Measurements from ENCODE around the gene BMAL1. TPM values are rescaled to one million over a fixed set of nuclear protein-coding genes. Genes with fewer than 3 reads are reported as not detected.
A peak's percentile ranks its signal among the peaks of the same experiment; 100 is the strongest.

BMAL1 gene
- total and polyA plus RNA-seq, 2 donors: 12.2 to 16.4 TPM

DNA sequence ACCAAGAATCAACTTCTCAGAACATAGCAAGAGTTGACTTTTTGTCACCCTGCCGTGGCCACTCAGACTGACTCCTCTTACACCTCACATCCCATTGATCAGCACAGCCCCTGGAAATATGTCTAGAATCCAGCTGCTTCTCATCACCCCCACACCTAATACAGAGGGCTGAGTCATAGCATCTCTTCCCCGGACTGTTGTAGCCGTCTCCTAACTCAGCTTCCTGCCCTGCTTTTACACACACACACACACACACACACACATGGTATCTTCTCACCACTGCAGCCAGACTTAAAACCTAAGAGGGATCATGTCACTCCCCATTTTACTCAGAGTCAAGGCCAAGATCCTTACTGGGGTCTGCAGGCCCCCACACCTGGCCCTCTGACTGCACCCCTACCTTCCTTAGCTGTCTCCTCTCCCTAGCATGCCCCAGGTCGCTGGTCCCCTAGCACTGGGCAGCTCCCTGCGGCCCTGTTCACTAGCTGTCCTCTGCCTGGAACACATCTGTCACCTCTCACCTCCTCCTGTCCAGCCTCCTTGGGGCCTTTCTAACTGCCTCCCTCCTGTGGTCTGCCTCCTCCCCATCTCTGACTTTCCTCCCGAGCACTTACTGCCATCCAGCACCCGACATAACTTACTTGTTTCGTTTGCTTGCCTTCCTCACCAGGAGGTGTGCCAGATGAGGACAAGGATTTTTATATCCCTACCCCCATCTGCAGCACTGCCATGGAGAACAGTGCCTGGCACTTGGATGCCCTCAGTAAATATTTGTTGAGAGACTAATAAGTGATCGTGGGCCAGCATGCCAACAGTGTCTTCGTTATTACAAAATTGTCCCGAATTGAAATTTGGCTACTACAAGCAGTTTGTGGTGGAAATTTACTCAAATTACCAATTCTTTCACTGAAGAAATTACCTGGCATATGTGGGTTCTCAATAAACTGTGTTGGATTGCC lies 61.9 kb downstream of the BMAL1 start:
- 57% methylated on average over 11 of the region's 11 CpGs for WGBS
- DNase-seq (ENCODE audit: extremely low spot score): no peak
- Histone ChIP-seq H3K27ac (ENCODE audit: low read depth) (no peak overlapping the region), H3K4me1 (ENCODE audit: insufficient read depth) (peaks cover 2% of the 10 kb centered on the region), H3K36me3 (ENCODE audit: insufficient read depth) (no peaks in the 10 kb centered on the region), H3K4me3 (ENCODE audit: low read depth, low read length) (no peak overlapping the region)

DNA sequence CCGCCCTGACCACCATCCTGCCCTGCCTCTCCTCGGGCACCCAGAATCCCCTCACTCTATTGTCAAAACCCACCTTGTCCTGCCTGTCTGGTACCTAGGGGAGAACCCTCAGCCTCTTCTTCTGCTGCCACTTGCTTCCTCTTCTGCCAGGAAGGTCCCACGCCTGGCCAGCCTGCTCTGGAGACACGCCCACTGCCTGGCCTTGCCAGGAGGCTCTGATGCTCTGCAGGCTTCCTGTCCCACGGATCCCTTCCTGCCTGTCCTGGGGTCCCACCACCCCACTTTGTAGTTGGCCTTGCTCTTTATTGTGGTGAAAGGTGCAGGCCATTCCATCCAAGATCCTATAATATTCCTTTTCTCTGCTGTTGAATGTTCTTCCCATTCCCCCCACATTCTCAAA lies 63.4 kb downstream of the BMAL1 start:
- no peak for DNase-seq (ENCODE audit: extremely low spot score)
- Histone ChIP-seq H3K4me3 (ENCODE audit: low read depth, low read length) (no peak overlapping the region), H3K27ac (ENCODE audit: low read depth) (no peak overlapping the region), H3K4me1 (ENCODE audit: insufficient read depth) (no peaks in the 10 kb centered on the region), H3K36me3 (ENCODE audit: insufficient read depth) (no peaks in the 10 kb centered on the region)
- WGBS: 77% methylated on average over 5 of the region's 5 CpGs

DNA sequence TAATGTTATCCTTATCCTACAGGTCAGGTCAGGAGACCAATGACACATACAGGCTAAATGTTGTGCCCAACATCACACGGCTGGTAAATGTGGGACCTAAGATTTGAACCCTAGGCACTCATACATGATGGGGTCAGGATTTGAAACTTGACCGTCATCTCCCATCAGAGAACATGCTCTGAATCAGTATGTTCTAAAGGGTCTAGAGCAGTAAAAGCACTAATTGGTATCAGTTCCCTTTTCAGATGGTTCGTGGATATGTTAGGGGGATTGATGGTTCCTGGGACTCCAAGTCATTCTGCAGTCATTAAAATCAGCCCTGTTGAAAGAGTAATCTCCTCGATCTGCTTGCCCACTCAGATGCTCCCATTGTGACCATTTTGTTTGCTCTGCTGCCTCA lies 65.5 kb downstream of the BMAL1 start:
- Histone ChIP-seq H3K27ac (ENCODE audit: low read depth) (no peak overlapping the region), H3K36me3 (ENCODE audit: insufficient read depth) (no peaks in the 10 kb centered on the region), H3K4me3 (ENCODE audit: low read depth, low read length) (no peak overlapping the region), H3K4me1 (ENCODE audit: insufficient read depth) (no peaks in the 10 kb centered on the region)
- 89% methylated on average over 4 of the region's 4 CpGs for WGBS
- no peak for DNase-seq (ENCODE audit: extremely low spot score)

DNA sequence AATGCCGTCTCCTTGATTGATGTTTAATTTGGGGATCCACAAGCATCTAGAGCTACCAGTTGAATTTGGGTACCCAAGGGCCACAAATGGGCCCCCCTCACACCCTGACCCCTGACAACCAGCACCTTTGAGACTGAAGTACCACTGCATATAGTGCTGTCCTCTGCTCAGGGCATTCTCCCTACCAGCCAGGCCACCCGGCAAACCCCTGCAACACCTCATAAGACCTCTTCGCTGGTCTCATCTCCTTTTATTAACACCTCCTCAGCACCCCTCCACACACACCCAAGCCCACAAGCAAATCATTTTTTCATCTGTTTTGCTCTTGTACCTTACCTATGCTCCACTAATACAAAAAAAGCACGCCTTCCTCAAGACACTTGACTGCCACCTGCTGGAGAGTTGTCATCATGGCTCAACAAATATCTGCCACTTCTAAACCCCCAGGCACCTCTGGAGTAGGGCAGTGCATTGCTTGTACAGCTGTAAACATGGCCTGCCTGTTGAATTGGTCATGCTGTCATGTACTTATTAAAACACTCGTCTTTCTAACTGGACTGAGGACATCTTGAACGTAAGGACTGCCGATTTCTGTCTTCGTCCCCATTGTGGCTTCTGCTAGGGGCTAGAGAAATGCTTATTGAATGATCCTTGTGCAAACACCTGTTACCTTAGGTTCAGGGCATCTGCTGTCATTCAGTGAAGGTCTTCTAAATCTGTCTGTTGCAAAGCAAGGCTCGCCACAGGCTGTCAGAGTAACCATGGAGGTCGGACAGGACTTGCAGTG lies 66.5 kb downstream of the BMAL1 start:
- Histone ChIP-seq H3K36me3 (ENCODE audit: insufficient read depth) (no peaks in the 10 kb centered on the region), H3K27ac (ENCODE audit: low read depth) (no peak overlapping the region), H3K4me3 (ENCODE audit: low read depth, low read length) (no peak overlapping the region), H3K4me1 (ENCODE audit: insufficient read depth) (no peaks in the 10 kb centered on the region)
- peak; percentile 33 for DNase-seq (ENCODE audit: extremely low spot score)
- WGBS: 71% methylated on average over 10 of the region's 10 CpGs

DNA sequence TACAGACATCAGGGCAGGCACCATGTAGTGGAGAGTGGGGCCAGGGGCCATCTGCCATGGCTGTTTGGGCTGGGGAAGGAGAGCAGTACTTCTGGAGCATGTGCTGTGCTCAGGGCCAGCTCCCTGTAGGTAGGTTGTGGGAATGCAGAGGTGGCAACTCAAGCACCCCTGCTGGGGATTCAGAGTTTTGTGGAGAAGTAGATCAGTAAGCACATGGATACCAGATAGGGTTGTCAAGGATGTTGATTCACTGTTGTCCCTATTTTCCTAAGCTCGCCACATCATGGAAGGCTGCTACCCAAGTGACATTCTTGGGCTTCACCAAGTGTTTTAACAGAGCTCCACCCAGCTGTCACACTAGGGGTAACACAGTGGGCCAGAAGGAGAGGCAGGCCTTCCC lies 67.2 kb downstream of the BMAL1 start:
- H3K4me3 ChIP-seq (ENCODE audit: low read depth, low read length): no peak overlapping the region
- H3K4me1 ChIP-seq (ENCODE audit: insufficient read depth): no peaks in the 10 kb centered on the region
- H3K27ac ChIP-seq (ENCODE audit: low read depth): no peak overlapping the region
- no peaks in the 10 kb centered on the region for H3K36me3 ChIP-seq (ENCODE audit: insufficient read depth)
- no peak for DNase-seq (ENCODE audit: extremely low spot score)
- 98% methylated on average over 1 of the region's 1 CpG for WGBS

DNA sequence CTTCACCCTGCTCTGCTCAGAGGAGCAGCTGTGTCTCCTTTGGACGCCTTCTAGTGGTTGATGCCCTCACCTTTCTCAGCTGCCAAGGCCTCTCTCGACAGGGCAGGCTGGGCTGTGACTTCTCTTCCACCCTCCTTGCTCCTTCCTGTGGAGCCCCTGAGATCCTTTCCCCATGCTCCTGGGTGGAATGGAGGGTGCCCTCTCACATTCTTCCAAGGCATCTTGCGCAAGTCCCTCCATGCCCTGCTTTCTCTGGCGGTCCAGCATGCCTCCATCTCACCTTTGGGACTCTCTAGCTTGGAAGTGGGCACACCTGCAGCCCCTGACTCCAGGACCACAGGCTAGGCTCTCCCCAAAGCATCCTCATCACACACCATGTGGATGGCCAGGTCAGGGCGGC lies 68.9 kb downstream of the BMAL1 start:
- Histone ChIP-seq H3K4me3 (ENCODE audit: low read depth, low read length) (no peak overlapping the region), H3K4me1 (ENCODE audit: insufficient read depth) (no peaks in the 10 kb centered on the region), H3K36me3 (ENCODE audit: insufficient read depth) (no peaks in the 10 kb centered on the region), H3K27ac (ENCODE audit: low read depth) (no peak overlapping the region)
- 91% methylated on average over 5 of the region's 5 CpGs for WGBS
- no peak for DNase-seq (ENCODE audit: extremely low spot score)

DNA sequence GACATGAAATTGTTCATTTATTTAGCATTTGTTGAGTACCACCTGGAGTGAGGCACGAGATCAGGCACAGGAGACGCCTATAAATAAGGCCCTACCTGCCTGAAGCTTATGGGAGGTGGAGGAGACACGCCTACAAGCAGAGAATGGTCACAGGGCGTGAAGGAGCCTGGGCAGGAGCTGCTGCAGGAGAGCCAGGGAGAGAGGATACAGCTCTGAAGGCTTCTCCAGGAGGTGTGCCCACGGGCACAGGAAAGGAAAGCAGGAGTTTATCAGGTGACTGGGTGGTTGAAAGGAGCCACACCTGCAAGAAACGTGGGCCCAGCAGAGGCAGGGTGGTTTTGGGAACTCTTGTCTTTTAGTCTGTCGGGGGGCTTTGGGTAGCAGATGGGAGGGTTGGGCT lies 70.3 kb downstream of the BMAL1 start:
- no peak for DNase-seq (ENCODE audit: extremely low spot score)
- Histone ChIP-seq H3K4me1 (ENCODE audit: insufficient read depth) (no peaks in the 10 kb centered on the region), H3K4me3 (ENCODE audit: low read depth, low read length) (no peak overlapping the region), H3K27ac (ENCODE audit: low read depth) (no peak overlapping the region), H3K36me3 (ENCODE audit: insufficient read depth) (no peaks in the 10 kb centered on the region)
- WGBS: 84% methylated on average over 7 of the region's 7 CpGs

DNA sequence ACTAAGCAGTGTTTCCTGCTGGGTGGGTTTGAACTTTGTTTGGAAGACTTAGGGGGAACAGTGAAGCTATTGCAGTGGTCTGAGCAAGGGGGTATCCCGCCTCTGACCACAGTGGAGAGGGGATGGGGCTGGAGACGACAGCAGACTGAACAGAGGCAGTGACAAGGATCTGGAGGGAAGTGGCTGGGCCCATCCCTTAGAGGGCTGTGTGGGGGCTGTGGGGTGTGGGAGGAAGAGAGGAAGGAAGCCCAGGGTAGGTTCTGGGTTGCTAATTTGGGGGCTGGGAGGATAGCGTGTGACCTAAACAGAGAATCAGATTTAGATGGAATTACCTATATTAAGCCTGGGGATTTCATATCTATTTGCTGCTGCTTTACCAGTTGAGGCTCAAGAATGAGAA lies 70.7 kb downstream of the BMAL1 start:
- Histone ChIP-seq H3K4me3 (ENCODE audit: low read depth, low read length) (no peak overlapping the region), H3K27ac (ENCODE audit: low read depth) (no peak overlapping the region), H3K4me1 (ENCODE audit: insufficient read depth) (no peaks in the 10 kb centered on the region), H3K36me3 (ENCODE audit: insufficient read depth) (no peaks in the 10 kb centered on the region)
- DNase-seq (ENCODE audit: extremely low spot score): no peak
- WGBS: 75% methylated on average over 3 of the region's 3 CpGs

DNA sequence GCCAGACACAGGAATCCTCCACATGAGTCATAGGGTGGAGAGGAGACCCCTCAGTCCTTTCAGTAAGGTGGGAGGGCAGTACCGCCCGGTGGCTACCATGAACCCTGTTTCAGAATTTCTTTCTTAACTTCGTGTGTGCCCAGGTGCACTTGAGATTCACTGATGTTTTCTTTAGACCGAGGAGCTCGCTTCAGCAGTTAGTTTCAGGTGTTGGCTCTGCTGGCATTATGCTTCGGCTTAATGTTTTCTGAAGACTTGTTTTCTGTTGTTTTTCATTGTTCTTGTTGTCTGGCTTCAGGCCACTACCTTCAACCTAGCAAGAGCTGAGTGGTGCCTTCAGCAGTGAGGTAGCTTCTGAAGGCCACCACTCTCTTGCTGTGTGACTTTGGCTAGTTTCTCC lies 71.5 kb downstream of the BMAL1 start:
- Histone ChIP-seq H3K36me3 (ENCODE audit: insufficient read depth) (no peaks in the 10 kb centered on the region), H3K27ac (ENCODE audit: low read depth) (no peak overlapping the region), H3K4me1 (ENCODE audit: insufficient read depth) (no peaks in the 10 kb centered on the region), H3K4me3 (ENCODE audit: low read depth, low read length) (no peak overlapping the region)
- DNase-seq (ENCODE audit: extremely low spot score): no peak
- WGBS: 91% methylated on average over 6 of the region's 6 CpGs

DNA sequence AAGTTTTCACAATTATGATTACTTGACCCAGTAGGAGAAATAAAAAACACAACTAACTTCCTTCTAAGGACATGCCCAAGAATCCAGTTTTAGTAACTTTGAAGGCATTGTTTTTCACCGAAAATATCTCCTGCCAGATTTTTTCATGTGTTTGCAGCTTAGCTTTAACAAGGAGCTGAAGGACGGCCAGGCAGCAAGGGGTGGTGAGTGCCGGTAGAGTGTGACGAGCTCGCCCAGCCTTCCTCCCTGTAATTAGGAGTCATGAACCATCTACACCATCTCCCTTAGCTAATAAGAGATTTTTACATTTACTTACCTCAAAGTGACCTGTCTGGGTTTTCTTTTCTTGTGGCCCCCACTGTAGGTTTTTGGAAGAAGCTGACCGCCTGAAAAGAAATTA lies 72.0 kb downstream of the BMAL1 start:
- no peaks in the 10 kb centered on the region for H3K36me3 ChIP-seq (ENCODE audit: insufficient read depth)
- WGBS: 88% methylated on average over 6 of the region's 6 CpGs
- no peak for DNase-seq (ENCODE audit: extremely low spot score)

DNA sequence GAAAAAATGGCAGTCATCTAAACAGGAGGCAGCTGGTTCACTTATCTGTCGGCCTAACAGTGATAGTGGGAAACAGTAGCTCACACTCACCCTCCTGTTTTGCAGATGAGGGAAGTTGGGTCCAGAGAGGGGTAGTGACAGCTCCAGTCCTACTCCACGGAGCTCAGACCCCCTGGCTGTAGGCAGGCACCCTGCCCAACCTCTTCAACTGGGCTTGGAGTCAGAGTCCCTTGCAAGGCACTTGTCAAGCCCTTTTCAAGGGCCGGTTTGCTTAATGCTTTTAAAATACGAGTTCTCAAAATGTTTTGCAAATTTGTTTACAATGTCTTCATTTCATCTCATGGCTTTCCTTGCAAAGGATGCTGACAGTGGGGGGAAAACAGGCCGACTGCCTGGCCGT lies 75.1 kb downstream of the BMAL1 start:
- WGBS: 75% methylated on average over 6 of the region's 6 CpGs
- Histone ChIP-seq H3K36me3 (ENCODE audit: insufficient read depth) (no peaks in the 10 kb centered on the region), H3K4me1 (ENCODE audit: insufficient read depth) (no peaks in the 10 kb centered on the region), H3K4me3 (ENCODE audit: low read depth, low read length) (no peak overlapping the region), H3K27ac (ENCODE audit: low read depth) (no peak overlapping the region)
- DNase-seq (ENCODE audit: extremely low spot score): no peak

More for the DNA sequence above, 72.0 kb downstream of the BMAL1 start:
- Histone ChIP-seq H3K4me1 (ENCODE audit: insufficient read depth) (no peaks in the 10 kb centered on the region), H3K27ac (ENCODE audit: low read depth) (no peak overlapping the region), H3K4me3 (ENCODE audit: low read depth, low read length) (no peak overlapping the region)

DNA sequence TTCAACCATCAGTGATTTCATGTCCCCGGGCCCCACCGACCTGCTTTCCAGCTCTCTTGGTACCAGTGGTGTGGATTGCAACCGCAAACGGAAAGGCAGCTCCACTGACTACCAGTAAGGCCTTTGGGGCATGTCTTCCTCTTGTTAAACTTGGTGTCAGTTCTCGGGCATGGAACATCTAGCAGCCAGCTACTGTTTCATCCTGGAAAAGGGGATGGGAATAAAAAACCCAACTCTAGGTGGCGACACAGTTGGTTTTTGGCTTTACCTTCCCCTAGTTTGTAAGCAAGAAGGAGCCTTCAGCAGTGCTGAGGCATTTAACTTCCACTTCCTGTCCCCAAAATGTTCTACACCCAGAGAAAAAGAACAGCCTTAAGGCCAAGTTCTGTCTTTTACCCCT lies 76.7 kb downstream of the BMAL1 start:
- Histone ChIP-seq H3K27ac (ENCODE audit: low read depth) (no peak overlapping the region), H3K4me1 (ENCODE audit: insufficient read depth) (no peaks in the 10 kb centered on the region), H3K36me3 (ENCODE audit: insufficient read depth) (no peaks in the 10 kb centered on the region), H3K4me3 (ENCODE audit: low read depth, low read length) (no peak overlapping the region)
- 92% methylated on average over 6 of the region's 6 CpGs for WGBS
- no peak for DNase-seq (ENCODE audit: extremely low spot score)

DNA sequence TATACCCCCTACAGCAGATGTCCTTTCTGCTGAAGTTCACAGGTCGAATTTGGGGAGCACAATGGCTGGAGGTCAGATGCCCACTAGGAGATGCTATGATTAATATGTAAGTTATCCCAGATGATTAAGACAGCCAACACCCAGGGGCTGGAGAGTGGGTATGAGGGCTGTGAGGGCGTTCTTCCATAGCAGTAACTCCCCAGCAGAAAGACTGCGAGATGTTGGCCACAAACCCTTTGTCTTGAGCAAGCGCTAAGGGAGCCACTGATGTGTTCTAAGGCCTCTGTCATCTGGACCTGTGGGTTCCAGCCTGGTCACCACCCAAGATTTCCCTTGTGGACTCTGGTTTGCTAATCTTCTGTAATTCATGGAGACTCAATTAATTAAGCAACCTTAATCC lies 77.6 kb downstream of the BMAL1 start:
- no peaks in the 10 kb centered on the region for H3K4me1 ChIP-seq (ENCODE audit: insufficient read depth)
- H3K36me3 ChIP-seq (ENCODE audit: insufficient read depth): no peaks in the 10 kb centered on the region
- DNase-seq (ENCODE audit: extremely low spot score): no peak
- 97% methylated on average over 4 of the region's 4 CpGs for WGBS
- no peak overlapping the region for H3K4me3 ChIP-seq (ENCODE audit: low read depth, low read length)
- no peak overlapping the region for H3K27ac ChIP-seq (ENCODE audit: low read depth)

DNA sequence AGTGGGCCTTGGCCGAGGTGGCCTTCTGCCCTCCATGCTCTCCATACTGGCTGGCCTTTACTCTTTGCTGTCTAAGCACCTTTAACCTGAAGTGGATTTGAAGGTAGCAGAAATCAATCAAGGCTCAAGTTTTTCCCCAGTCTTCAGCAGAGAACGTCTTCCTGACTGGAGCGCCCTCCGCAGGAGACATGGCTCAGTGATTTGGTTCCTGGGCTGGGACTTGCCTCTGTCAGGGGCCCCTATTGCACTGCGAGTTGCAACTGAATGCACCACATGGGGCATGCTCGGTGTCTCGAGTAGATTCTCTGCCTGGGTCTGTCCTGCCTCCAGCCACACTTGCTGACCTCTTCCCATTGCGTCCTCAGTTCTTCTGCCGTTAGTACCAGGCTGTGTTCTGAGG lies 79.6 kb downstream of the BMAL1 start:
- no peak for DNase-seq (ENCODE audit: extremely low spot score)
- 83% methylated on average over 9 of the region's 9 CpGs for WGBS
- H3K36me3 ChIP-seq (ENCODE audit: insufficient read depth): no peaks in the 10 kb centered on the region

More for the DNA sequence above, 79.6 kb downstream of the BMAL1 start:
- H3K4me3 ChIP-seq (ENCODE audit: low read depth, low read length): no peak overlapping the region
- no peaks in the 10 kb centered on the region for H3K4me1 ChIP-seq (ENCODE audit: insufficient read depth)
- no peak overlapping the region for H3K27ac ChIP-seq (ENCODE audit: low read depth)
